ENCODE results near the gene FOXP4. TPM values are rescaled to one million over a fixed set of nuclear protein-coding genes. Genes with fewer than 3 reads are reported as not detected.

FOXP4 gene
- total and polyA plus RNA-seq, 2 of the 13 experiments (the other 11 are each of a cell fraction or from before 2014, with no cell fraction given) = 11.0 to 12.4 TPM

DNA sequence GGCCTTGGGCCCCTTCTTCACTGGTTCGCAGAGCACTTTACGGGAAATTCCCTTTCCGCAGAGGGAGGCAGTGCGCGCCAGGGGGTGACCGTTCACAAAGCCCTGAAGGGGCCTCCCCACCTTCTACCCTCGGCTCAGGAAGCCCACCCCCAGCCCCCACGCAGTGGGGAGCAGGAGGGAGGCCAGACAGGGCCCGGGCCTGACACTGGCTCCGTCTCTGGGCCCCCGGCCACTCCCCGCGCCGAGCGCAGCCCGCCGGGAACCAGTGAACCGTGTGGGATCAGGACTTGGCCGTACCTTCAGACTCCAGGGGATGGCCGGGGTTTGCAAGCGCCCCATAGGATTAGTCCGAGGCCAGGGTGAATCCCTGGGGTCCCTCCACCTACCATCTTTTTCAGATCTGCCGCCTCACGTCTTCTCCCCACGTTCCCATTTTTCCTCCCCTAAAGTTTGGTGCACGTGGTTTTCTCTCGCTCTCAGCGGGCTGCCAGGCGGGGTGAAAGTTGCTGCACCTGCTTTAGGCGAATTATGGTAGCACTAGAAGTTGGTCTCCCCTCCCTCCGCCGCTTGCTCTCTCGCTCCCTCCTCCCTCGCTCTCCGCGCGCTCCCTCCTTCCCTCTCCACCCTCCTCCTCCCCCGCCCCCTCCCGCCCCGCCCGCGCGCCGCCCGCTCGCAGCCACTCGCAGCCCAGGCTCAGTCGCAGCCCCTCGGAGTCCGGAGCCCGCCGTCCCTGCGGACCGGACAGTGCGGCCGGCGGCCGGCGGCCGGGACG lies at the start of gene FOXP4 (continued):
- no peak for TF ChIP-seq TCF12 (IDR thresholded peaks at IDR 0.05)
- TF ChIP-seq TCF12 (CRISPR knock-in tag; IDR thresholded peaks at IDR 0.05) = 0 out of 2 replicates have a peak, but pooled peaks have one; percentile 56
- TF ChIP-seq RFX3 (CRISPR knock-in tag; IDR thresholded peaks at IDR 0.05) = no peak
- peak; percentile 77; the same call in 1 of the 2 replicates for TF ChIP-seq ZNF558 (CRISPR knock-in tag; IDR thresholded peaks at IDR 0.05; ENCODE audit: borderline replicate concordance)
- no peak for TF ChIP-seq HNRNPK (IDR thresholded peaks at IDR 0.05; ENCODE audit: low read depth, low read length, poor library complexity, severe bottlenecking)
- TF ChIP-seq, protein P1, sequence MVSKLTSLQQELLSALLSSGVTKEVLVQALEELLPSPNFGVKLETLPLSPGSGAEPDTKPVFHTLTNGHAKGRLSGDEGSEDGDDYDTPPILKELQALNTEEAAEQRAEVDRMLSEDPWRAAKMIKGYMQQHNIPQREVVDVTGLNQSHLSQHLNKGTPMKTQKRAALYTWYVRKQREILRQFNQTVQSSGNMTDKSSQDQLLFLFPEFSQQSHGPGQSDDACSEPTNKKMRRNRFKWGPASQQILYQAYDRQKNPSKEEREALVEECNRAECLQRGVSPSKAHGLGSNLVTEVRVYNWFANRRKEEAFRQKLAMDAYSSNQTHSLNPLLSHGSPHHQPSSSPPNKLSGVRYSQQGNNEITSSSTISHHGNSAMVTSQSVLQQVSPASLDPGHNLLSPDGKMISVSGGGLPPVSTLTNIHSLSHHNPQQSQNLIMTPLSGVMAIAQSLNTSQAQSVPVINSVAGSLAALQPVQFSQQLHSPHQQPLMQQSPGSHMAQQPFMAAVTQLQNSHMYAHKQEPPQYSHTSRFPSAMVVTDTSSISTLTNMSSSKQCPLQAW (CRISPR knock-in tag; IDR thresholded peaks at IDR 0.05) = peak; percentile 52; the same call in 1 of the 2 replicates
- peak; percentile 74; the same call in 1 of the 2 replicates for TF ChIP-seq NRL (CRISPR knock-in tag; IDR thresholded peaks at IDR 0.05; ENCODE audit: borderline replicate concordance)
- no peak for TF ChIP-seq ZNF776 (CRISPR knock-in tag; IDR thresholded peaks at IDR 0.05)
- no peak for TF ChIP-seq DR1 (CRISPR knock-in tag; IDR thresholded peaks at IDR 0.05)
- TF ChIP-seq, protein P2, sequence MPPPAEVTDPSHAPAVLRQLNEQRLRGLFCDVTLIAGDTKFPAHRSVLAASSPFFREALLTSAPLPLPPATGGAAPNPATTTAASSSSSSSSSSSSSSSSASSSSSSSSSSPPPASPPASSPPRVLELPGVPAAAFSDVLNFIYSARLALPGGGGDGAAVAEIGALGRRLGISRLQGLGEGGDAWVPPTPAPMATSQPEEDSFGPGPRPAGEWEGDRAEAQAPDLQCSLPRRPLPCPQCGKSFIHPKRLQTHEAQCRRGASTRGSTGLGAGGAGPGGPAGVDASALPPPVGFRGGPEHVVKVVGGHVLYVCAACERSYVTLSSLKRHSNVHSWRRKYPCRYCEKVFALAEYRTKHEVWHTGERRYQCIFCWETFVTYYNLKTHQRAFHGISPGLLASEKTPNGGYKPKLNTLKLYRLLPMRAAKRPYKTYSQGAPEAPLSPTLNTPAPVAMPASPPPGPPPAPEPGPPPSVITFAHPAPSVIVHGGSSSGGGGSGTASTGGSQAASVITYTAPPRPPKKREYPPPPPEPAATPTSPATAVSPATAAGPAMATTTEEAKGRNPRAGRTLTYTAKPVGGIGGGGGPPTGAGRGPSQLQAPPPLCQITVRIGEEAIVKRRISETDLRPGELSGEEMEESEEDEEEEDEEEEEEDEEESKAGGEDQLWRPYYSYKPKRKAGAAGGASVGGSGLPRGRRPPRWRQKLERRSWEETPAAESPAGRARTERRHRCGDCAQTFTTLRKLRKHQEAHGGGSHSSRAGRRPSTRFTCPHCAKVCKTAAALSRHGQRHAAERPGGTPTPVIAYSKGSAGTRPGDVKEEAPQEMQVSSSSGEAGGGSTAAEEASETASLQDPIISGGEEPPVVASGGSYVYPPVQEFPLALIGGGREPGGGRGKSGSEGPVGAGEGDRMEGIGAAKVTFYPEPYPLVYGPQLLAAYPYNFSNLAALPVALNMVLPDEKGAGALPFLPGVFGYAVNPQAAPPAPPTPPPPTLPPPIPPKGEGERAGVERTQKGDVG (CRISPR knock-in tag; IDR thresholded peaks at IDR 0.05; ENCODE audit: borderline replicate concordance) = no peak
- 0 out of 2 replicates have a peak, but pooled peaks have one; percentile 20 for TF ChIP-seq ZNF337 (CRISPR knock-in tag; IDR thresholded peaks at IDR 0.05; ENCODE audit: borderline replicate concordance, low read depth)
- peak; percentile 66; the same call in 1 of the 2 replicates for TF ChIP-seq KDM3A (CRISPR knock-in tag; IDR thresholded peaks at IDR 0.05; ENCODE audit: low read depth)
- TF ChIP-seq ZNF670 (CRISPR knock-in tag; IDR thresholded peaks at IDR 0.05; ENCODE audit: borderline replicate concordance) = no peak
- TF ChIP-seq GPN1 (CRISPR knock-in tag; IDR thresholded peaks at IDR 0.05; ENCODE audit: borderline replicate concordance) = no peak
- peak; percentile 45; the same call in 1 of the 2 replicates for TF ChIP-seq POGZ (CRISPR knock-in tag; IDR thresholded peaks at IDR 0.05)
- TF ChIP-seq XRCC5 (optimal IDR thresholded peaks at IDR 0.05; ENCODE audit: low read length) = peak; percentile 40
- TF ChIP-seq, protein P3, sequence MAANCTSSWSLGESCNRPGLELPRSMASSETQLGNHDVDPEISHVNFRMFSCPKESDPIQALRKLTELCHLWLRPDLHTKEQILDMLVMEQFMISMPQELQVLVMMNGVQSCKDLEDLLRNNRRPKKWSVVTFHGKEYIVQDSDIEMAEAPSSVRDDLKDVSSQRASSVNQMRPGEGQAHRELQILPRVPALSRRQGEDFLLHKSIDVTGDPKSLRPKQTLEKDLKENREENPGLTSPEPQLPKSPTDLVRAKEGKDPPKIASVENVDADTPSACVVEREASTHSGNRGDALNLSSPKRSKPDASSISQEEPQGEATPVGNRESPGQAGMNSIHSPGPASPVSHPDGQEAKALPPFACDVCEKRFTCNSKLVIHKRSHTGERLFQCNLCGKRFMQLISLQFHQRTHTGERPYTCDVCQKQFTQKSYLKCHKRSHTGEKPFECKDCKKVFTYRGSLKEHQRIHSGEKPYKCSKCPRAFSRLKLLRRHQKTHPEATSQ (CRISPR knock-in tag; IDR thresholded peaks at IDR 0.05; ENCODE audit: borderline replicate concordance) = no peak
- TF ChIP-seq ZNF431 (CRISPR knock-in tag; IDR thresholded peaks at IDR 0.05; ENCODE audit: borderline replicate concordance, low read depth) = peak; percentile 26; the same call in 1 of the 2 replicates
- TF ChIP-seq ARHGAP35 (CRISPR knock-in tag; IDR thresholded peaks at IDR 0.05; ENCODE audit: borderline replicate concordance) = no peak; the same call in none of the 2 replicates
- no peak for TF ChIP-seq ZNF432 (CRISPR knock-in tag; IDR thresholded peaks at IDR 0.05; ENCODE audit: borderline replicate concordance)
- TF ChIP-seq ZNF501 (CRISPR knock-in tag; IDR thresholded peaks at IDR 0.05) = peak; percentile 96
- TF ChIP-seq, protein P4, sequence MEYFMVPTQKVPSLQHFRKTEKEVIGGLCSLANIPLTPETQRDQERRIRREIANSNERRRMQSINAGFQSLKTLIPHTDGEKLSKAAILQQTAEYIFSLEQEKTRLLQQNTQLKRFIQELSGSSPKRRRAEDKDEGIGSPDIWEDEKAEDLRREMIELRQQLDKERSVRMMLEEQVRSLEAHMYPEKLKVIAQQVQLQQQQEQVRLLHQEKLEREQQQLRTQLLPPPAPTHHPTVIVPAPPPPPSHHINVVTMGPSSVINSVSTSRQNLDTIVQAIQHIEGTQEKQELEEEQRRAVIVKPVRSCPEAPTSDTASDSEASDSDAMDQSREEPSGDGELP (IDR thresholded peaks at IDR 0.05; ENCODE audit: borderline replicate concordance, low read depth) = peak; percentile 26; the same call in 1 of the 2 replicates

Data from HepG2 (cell line).